Measurements from ENCODE around the gene C21orf58.
A peak's percentile ranks its signal among the peaks of the same experiment; 100 is the strongest.

Gene C21orf58

GRCh38 chr21:46284077-46284644, 39.5 kb downstream of the C21orf58 start:
- Histone ChIP-seq H3K9ac (ENCODE audit: low read length) (peak overlapping the region; percentile 94), H3K4me2 (ENCODE audit: low read length) (peak overlapping the region; percentile 93), H3K79me2 (ENCODE audit: insufficient read depth, low read length) (peaks cover 35% of the 10 kb centered on the region), H3F3A (ENCODE audit: insufficient read depth, low read length) (no peaks in the 10 kb centered on the region; the same call in 1 of the 2 replicates), H3K36me3 (ENCODE audit: insufficient read depth, low read length) (peaks cover 39% of the 10 kb centered on the region), H3K4me1 (ENCODE audit: insufficient read depth, low read length, severe bottlenecking) (peaks cover 40% of the 10 kb centered on the region), H3K4me3 (ENCODE audit: low read depth, low read length, poor library complexity, severe bottlenecking) (peak overlapping the region; percentile 94), H4K20me1 (ENCODE audit: insufficient read depth, low read length) (no peaks in the 10 kb centered on the region), H3K9me3 (ENCODE audit: low read length) (no peaks in the 10 kb centered on the region), H3K27ac (ENCODE audit: low read depth, low read length, poor library complexity, severe bottlenecking) (peak overlapping the region; percentile 47), H2AFZ (ENCODE audit: low read length) (no peak overlapping the region), H3K27me3 (ENCODE audit: insufficient read depth, low read length) (no peaks in the 10 kb centered on the region), H3K9me2 (ENCODE audit: low read depth, low read length) (no peaks in the 10 kb centered on the region)
- TF ChIP-seq, protein P1, sequence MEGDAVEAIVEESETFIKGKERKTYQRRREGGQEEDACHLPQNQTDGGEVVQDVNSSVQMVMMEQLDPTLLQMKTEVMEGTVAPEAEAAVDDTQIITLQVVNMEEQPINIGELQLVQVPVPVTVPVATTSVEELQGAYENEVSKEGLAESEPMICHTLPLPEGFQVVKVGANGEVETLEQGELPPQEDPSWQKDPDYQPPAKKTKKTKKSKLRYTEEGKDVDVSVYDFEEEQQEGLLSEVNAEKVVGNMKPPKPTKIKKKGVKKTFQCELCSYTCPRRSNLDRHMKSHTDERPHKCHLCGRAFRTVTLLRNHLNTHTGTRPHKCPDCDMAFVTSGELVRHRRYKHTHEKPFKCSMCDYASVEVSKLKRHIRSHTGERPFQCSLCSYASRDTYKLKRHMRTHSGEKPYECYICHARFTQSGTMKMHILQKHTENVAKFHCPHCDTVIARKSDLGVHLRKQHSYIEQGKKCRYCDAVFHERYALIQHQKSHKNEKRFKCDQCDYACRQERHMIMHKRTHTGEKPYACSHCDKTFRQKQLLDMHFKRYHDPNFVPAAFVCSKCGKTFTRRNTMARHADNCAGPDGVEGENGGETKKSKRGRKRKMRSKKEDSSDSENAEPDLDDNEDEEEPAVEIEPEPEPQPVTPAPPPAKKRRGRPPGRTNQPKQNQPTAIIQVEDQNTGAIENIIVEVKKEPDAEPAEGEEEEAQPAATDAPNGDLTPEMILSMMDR (IDR thresholded peaks at IDR 0.05; ENCODE audit: low read length), result no peak
- no peak for TF ChIP-seq EZH2 (IDR thresholded peaks at IDR 0.05; ENCODE audit: borderline replicate concordance, low read length)

DNA sequence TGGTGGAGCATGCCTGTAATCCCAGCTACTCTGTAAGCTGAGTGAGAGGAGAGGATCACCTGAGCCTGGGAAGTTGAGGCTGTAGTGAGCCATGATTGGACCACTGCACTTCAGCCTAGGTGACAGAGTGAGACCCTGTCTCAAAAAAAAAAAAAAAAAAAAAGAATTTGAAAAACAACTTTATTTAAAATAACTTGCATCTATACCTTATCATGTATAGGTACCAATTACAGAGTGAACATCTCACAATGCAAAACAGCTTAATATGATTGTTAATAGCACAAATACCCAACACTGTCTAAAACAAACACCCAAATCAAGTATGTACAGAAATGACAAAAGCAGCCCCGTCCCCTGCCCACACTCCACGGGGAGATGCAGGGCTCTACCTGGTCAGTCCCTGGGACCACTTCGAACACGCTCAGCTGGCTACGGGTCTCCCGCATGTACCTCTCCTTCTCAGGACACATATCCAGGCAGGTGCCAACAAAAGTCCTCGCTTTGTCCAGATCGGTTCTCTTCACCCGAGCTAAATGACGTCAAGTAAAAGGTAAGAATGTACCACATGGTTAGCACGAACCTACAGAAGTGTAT, 48.8 kb downstream of the C21orf58 start:
- Histone ChIP-seq H3K79me2 (ENCODE audit: insufficient read depth, low read length) (no peaks in the 10 kb centered on the region), H3K27me3 (ENCODE audit: insufficient read depth, low read length) (no peaks in the 10 kb centered on the region), H3K9me2 (ENCODE audit: low read depth, low read length) (no peaks in the 10 kb centered on the region), H3K4me2 (ENCODE audit: low read length) (no peak overlapping the region), H3K9ac (ENCODE audit: low read length) (no peak overlapping the region), H3K36me3 (ENCODE audit: insufficient read depth, low read length) (peaks cover 88% of the 10 kb centered on the region), H3K4me1 (ENCODE audit: insufficient read depth, low read length, severe bottlenecking) (no peaks in the 10 kb centered on the region), H3K9me3 (ENCODE audit: low read length) (no peaks in the 10 kb centered on the region), H2AFZ (ENCODE audit: low read length) (no peak overlapping the region), H3F3A (ENCODE audit: insufficient read depth, low read length) (no peaks in the 10 kb centered on the region), H3K4me3 (ENCODE audit: low read depth, low read length, poor library complexity, severe bottlenecking) (no peak overlapping the region), H3K27ac (ENCODE audit: low read depth, low read length, poor library complexity, severe bottlenecking) (no peak overlapping the region), H4K20me1 (ENCODE audit: insufficient read depth, low read length) (no peaks in the 10 kb centered on the region)
- TF ChIP-seq, protein P1 (IDR thresholded peaks at IDR 0.05; ENCODE audit: low read length), result no peak
- no peak for TF ChIP-seq EZH2 (IDR thresholded peaks at IDR 0.05; ENCODE audit: borderline replicate concordance, low read length)

DNA sequence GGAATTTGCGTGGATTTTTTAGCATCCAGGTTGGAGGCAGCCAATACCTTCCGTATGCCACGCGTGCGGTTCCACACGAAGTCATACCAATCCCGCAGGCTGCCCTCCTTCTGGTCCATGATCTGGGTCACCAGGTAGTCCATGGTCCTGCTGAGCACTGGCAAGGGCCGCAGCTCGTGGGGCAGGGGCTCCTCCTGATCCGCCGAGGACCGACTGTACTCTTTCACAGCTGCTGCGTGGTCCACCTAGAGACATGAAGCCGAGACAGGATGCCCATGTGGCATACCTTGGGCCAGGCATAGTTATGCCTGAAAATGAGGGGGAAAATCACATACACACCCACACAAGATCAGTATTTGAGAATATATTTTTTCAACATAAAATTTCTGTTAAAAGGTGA, 50.3 kb downstream of the C21orf58 start:
- Histone ChIP-seq H3K9me2 (ENCODE audit: low read depth, low read length) (no peaks in the 10 kb centered on the region), H3K4me3 (ENCODE audit: low read depth, low read length, poor library complexity, severe bottlenecking) (no peak overlapping the region), H3K9me3 (ENCODE audit: low read length) (no peaks in the 10 kb centered on the region), H3K27ac (ENCODE audit: low read depth, low read length, poor library complexity, severe bottlenecking) (no peak overlapping the region), H3K27me3 (ENCODE audit: insufficient read depth, low read length) (no peaks in the 10 kb centered on the region), H3K36me3 (ENCODE audit: insufficient read depth, low read length) (peaks cover 90% of the 10 kb centered on the region), H4K20me1 (ENCODE audit: insufficient read depth, low read length) (no peaks in the 10 kb centered on the region), H3K4me1 (ENCODE audit: insufficient read depth, low read length, severe bottlenecking) (no peaks in the 10 kb centered on the region), H3F3A (ENCODE audit: insufficient read depth, low read length) (no peaks in the 10 kb centered on the region), H3K79me2 (ENCODE audit: insufficient read depth, low read length) (no peaks in the 10 kb centered on the region), H3K4me2 (ENCODE audit: low read length) (no peak overlapping the region), H3K9ac (ENCODE audit: low read length) (no peak overlapping the region), H2AFZ (ENCODE audit: low read length) (no peak overlapping the region)
- TF ChIP-seq, protein P1 (IDR thresholded peaks at IDR 0.05; ENCODE audit: low read length), result no peak
- no peak for TF ChIP-seq EZH2 (IDR thresholded peaks at IDR 0.05; ENCODE audit: borderline replicate concordance, low read length)

Data from OCI-LY1 (cell line).